ENCODE results near the gene TMEM121B. TPM values are rescaled to one million over a fixed set of nuclear protein-coding genes. Genes with fewer than 3 reads are reported as not detected.

TMEM121B gene
- total RNA-seq, 1 experiment from 2014 or later: 8.1 TPM

- no peak for DNase-seq
- no peak overlapping the region for H2BK12ac ChIP-seq (ENCODE audit: insufficient read length, low read depth, low read length)
- no peak overlapping the region for H3K9ac ChIP-seq (ENCODE audit: extremely low read depth, insufficient read length, low read length)
- H2BK20ac ChIP-seq (ENCODE audit: low read depth, low read length, poor library complexity, severe bottlenecking): no peak overlapping the region
- H3K27ac Mint-ChIP-seq: no peak overlapping the region
- no peaks in the 10 kb centered on the region for H3K27me3 ChIP-seq (ENCODE audit: insufficient read depth, low read length)
- no peak overlapping the region for H3K14ac ChIP-seq (ENCODE audit: insufficient read depth, low read length)
- H3K27ac ChIP-seq (ENCODE audit: insufficient read length, low read depth, low read length): no peak overlapping the region
- TF ChIP-seq CTCF (conservative IDR thresholded peaks at IDR 0.05): no peak
- no peak overlapping the region for H3K4me2 ChIP-seq (ENCODE audit: insufficient read depth, insufficient read length, low read length)
- no peak overlapping the region for H3K18ac ChIP-seq (ENCODE audit: insufficient read length, low read depth, low read length)
- H3K79me1 ChIP-seq (ENCODE audit: insufficient read depth, low read depth, low read length, poor library complexity, severe bottlenecking): no peaks in the 10 kb centered on the region
- peaks cover 13% of the 10 kb centered on the region for H3K23me2 ChIP-seq (ENCODE audit: insufficient read length, low read depth, low read length, poor library complexity, severe bottlenecking)
- H4K91ac ChIP-seq (ENCODE audit: insufficient read length, low read depth, low read length): no peak overlapping the region
- H2BK15ac ChIP-seq (ENCODE audit: low read depth, low read length): no peak overlapping the region
- peaks cover 5% of the 10 kb centered on the region; the same call in 1 of the 2 replicates for H3K27me3 Mint-ChIP-seq (ENCODE audit: low read depth)
- H3K79me2 ChIP-seq (ENCODE audit: insufficient read depth, low read length): peaks cover 8% of the 10 kb centered on the region; the same call in 1 of the 2 replicates
- H3K9me3 ChIP-seq (ENCODE audit: control insufficient read depth, low read depth, low read length): no peaks in the 10 kb centered on the region
- no peak overlapping the region for H3K56ac ChIP-seq (ENCODE audit: insufficient read length, low read depth, low read length)
- no peak overlapping the region for H2AFZ ChIP-seq (ENCODE audit: low read length)
- H3K4me1 Mint-ChIP-seq: peaks cover 11 to 20% of the 10 kb centered on the region in 2 experiments
- no peaks in the 10 kb centered on the region for H4K20me1 ChIP-seq (ENCODE audit: control insufficient read depth, insufficient read depth, insufficient read length)
- no peak overlapping the region for H2AK5ac ChIP-seq (ENCODE audit: insufficient read length, low read length)
- no peak overlapping the region for H2BK120ac ChIP-seq (ENCODE audit: low read depth, low read length, poor library complexity, severe bottlenecking)
- no peak overlapping the region for H3T11ph ChIP-seq (ENCODE audit: low read length)
- H3K23ac ChIP-seq (ENCODE audit: insufficient read length, low read depth, low read length): no peak overlapping the region
- no peak overlapping the region for H3K4ac ChIP-seq (ENCODE audit: low read depth, low read length)
- no CpG with 5 or more reads among the region's 3 CpGs for WGBS (ENCODE audit: extremely low coverage, insufficient read length, low lambda C conversion rate)
- H3K9me3 Mint-ChIP-seq: no peaks in the 10 kb centered on the region
- peaks cover 0 to 7% (median 5%) of the 10 kb centered on the region in 3 experiments; a peak in 4 of 7 replicates for H3K36me3 Mint-ChIP-seq (ENCODE audit: insufficient read depth in 1 of 3, low read depth in 3 of 3)
- H4K8ac ChIP-seq (replicated peaks; ENCODE audit: insufficient read length, low read depth, low read length): no peak overlapping the region
- no peak overlapping the region for H2BK5ac ChIP-seq (ENCODE audit: insufficient read length, low read length)
- H4K5ac ChIP-seq (ENCODE audit: insufficient read length, low read depth, low read length): no peak overlapping the region
- no peak overlapping the region for H3K4me3 Mint-ChIP-seq
- no peaks in the 10 kb centered on the region for H3K4me1 ChIP-seq (ENCODE audit: insufficient read depth, low read length)
These were observed 40.8 kb upstream of the TMEM121B start for GRCh38 chr22:17161991-17162390.

Data from H9 (cell line).